IPS DF 6.9 (cell line): ENCODE data around the gene FAT4.
A peak's percentile ranks its signal among the peaks of the same experiment; 100 is the strongest.

ENCODE experiments used
- DNase-seq: peaks from one replicate; pipeline ENCODE4 v3.0.0-alpha.2; 2013; ENCODE audit warnings: low read depth, low spot score
- H3K27ac ChIP-seq: one replicate; pipeline ENCODE4 v1.5.1; 2013; ENCODE audit warnings: low read length, control low read depth
- H3K27me3 ChIP-seq: 2 replicates; pipeline ENCODE4 v1.6.1; 2013; ENCODE audit warnings: mild to moderate bottlenecking, low read length; ENCODE audit not compliant: control insufficient read depth, insufficient read depth
- H3K36me3 ChIP-seq: 2 replicates; pipeline ENCODE4 v1.6.1; 2013; ENCODE audit warnings: low read length; ENCODE audit not compliant: control insufficient read depth, insufficient read depth
- H3K4me1 ChIP-seq: 2 replicates; pipeline ENCODE4 v1.6.1; 2013; ENCODE audit warnings: low read length; ENCODE audit not compliant: control insufficient read depth, insufficient read depth
- H3K4me3 ChIP-seq: 2 replicates; pipeline ENCODE4 v1.5.1; 2013; ENCODE audit warnings: mild to moderate bottlenecking, low read length
- H3K9me3 ChIP-seq: 2 replicates; pipeline ENCODE4 v1.6.1; 2013; ENCODE audit warnings: low read length, inconsistent platforms; ENCODE audit not compliant: control insufficient read depth, insufficient read depth
- WGBS: extraction: QIAGEN DNeasy Blood & Tissue Kit; methylation state at CpG from one replicate; pipeline ENCODE4 v1.1.7; 2013; ENCODE audit warnings: mixed read lengths, missing lambda C conversion rate; ENCODE audit not compliant: insufficient read length, insufficient coverage; 5-methylcytosine and 5-hydroxymethylcytosine counted together

The FAT4 gene

GRCh38 chr4:125316401-125316790 is 1.6 kb downstream of the FAT4 start:
- no peak for DNase-seq
- Histone ChIP-seq H3K4me3 (peak overlapping the region; percentile 67; the same call in 1 of the 2 replicates), H3K4me1 (peaks cover 3% of the 10 kb centered on the region; the same call in 1 of the 2 replicates), H3K9me3 (no peaks in the 10 kb centered on the region), H3K27ac (no peak overlapping the region), H3K36me3 (no peaks in the 10 kb centered on the region), H3K27me3 (peaks cover 10% of the 10 kb centered on the region; the same call in 1 of the 2 replicates)
- no CpG with 5 or more reads among the region's 25 CpGs for WGBS

- Histone ChIP-seq H3K4me3 (peak overlapping the region; percentile 67; the same call in 1 of the 2 replicates), H3K27ac (no peak overlapping the region), H3K4me1 (peaks cover 3% of the 10 kb centered on the region; the same call in 1 of the 2 replicates), H3K27me3 (peaks cover 10% of the 10 kb centered on the region; the same call in 1 of the 2 replicates), H3K9me3 (no peaks in the 10 kb centered on the region), H3K36me3 (no peaks in the 10 kb centered on the region)
- WGBS: no CpG with 5 or more reads among the region's 66 CpGs
- DNase-seq: no peak
Observed at GRCh38 chr4:125316791-125317524, 2.2 kb downstream of the FAT4 start.

- Histone ChIP-seq H3K36me3 (no peaks in the 10 kb centered on the region), H3K27me3 (peaks cover 10% of the 10 kb centered on the region; the same call in 1 of the 2 replicates), H3K9me3 (no peaks in the 10 kb centered on the region), H3K4me3 (peak overlapping the region; percentile 67; the same call in 1 of the 2 replicates), H3K4me1 (peaks cover 3% of the 10 kb centered on the region; the same call in 1 of the 2 replicates), H3K27ac (no peak overlapping the region)
- DNase-seq: no peak
- no CpG with 5 or more reads among the region's 23 CpGs for WGBS
Observed at GRCh38 chr4:125317525-125317877, 2.7 kb downstream of the FAT4 start.

GRCh38 chr4:125319311-125319710 is 4.6 kb downstream of the FAT4 start:
- no peaks in the 10 kb centered on the region for H3K9me3 ChIP-seq
- whole genome bisulfite sequencing: no CpG with 5 or more reads among the region's 2 CpGs
- H3K27me3 ChIP-seq: peaks cover 10% of the 10 kb centered on the region; the same call in 1 of the 2 replicates
- no peak overlapping the region for H3K4me3 ChIP-seq
- peaks cover 3% of the 10 kb centered on the region; the same call in 1 of the 2 replicates for H3K4me1 ChIP-seq
- DNase-seq: no peak
- no peaks in the 10 kb centered on the region for H3K36me3 ChIP-seq
- no peak overlapping the region for H3K27ac ChIP-seq

- Histone ChIP-seq H3K4me3 (no peak overlapping the region), H3K4me1 (no peaks in the 10 kb centered on the region; the same call in 1 of the 2 replicates), H3K27me3 (peaks cover 2% of the 10 kb centered on the region; the same call in 1 of the 2 replicates), H3K9me3 (no peaks in the 10 kb centered on the region), H3K27ac (no peak overlapping the region), H3K36me3 (no peaks in the 10 kb centered on the region)
- no peak for DNase-seq
Observed at GRCh38 chr4:125321709-125322365, 7.1 kb downstream of the FAT4 start.

GRCh38 chr4:125322366-125322730 is 7.6 kb downstream of the FAT4 start:
- Histone ChIP-seq H3K9me3 (no peaks in the 10 kb centered on the region), H3K4me3 (no peak overlapping the region), H3K4me1 (no peaks in the 10 kb centered on the region; the same call in 1 of the 2 replicates), H3K36me3 (no peaks in the 10 kb centered on the region), H3K27me3 (no peaks in the 10 kb centered on the region; the same call in 1 of the 2 replicates), H3K27ac (no peak overlapping the region)
- no CpG with 5 or more reads among the region's 1 CpG for WGBS
- no peak for DNase-seq

GRCh38 chr4:125323654-125324053 is 8.9 kb downstream of the FAT4 start:
- H3K4me3 ChIP-seq: no peak overlapping the region
- no peak overlapping the region for H3K27ac ChIP-seq
- DNase-seq: no peak
- H3K27me3 ChIP-seq: no peaks in the 10 kb centered on the region
- no peaks in the 10 kb centered on the region for H3K9me3 ChIP-seq
- H3K4me1 ChIP-seq: no peaks in the 10 kb centered on the region; the same call in 1 of the 2 replicates
- no CpG with 5 or more reads among the region's 3 CpGs for WGBS
- H3K36me3 ChIP-seq: no peaks in the 10 kb centered on the region

GRCh38 chr4:125325733-125326132 is 11.0 kb downstream of the FAT4 start:
- Histone ChIP-seq H3K4me3 (no peak overlapping the region), H3K27ac (no peak overlapping the region), H3K36me3 (no peaks in the 10 kb centered on the region), H3K27me3 (no peaks in the 10 kb centered on the region), H3K9me3 (no peaks in the 10 kb centered on the region), H3K4me1 (no peaks in the 10 kb centered on the region)
- DNase-seq: no peak
- no CpG with 5 or more reads among the region's 1 CpG for WGBS

GRCh38 chr4:125331116-125331515 is 16.4 kb downstream of the FAT4 start:
- no CpG with 5 or more reads among the region's 2 CpGs for WGBS
- H3K4me3 ChIP-seq: no peak overlapping the region
- DNase-seq: no peak

GRCh38 chr4:125334926-125335325 is 20.2 kb downstream of the FAT4 start:
- no peaks in the 10 kb centered on the region for H3K4me1 ChIP-seq
- H3K36me3 ChIP-seq: no peaks in the 10 kb centered on the region
- H3K27ac ChIP-seq: no peak overlapping the region
- DNase-seq: no peak
- no peak overlapping the region for H3K4me3 ChIP-seq
- WGBS: no CpG with 5 or more reads among the region's 1 CpG
- no peaks in the 10 kb centered on the region for H3K9me3 ChIP-seq
- no peaks in the 10 kb centered on the region for H3K27me3 ChIP-seq

More at GRCh38 chr4:125331116-125331515, 16.4 kb downstream of the FAT4 start:
- no peaks in the 10 kb centered on the region for H3K4me1 ChIP-seq
- H3K36me3 ChIP-seq: no peaks in the 10 kb centered on the region
- no peak overlapping the region for H3K27ac ChIP-seq
- no peaks in the 10 kb centered on the region for H3K9me3 ChIP-seq
- H3K27me3 ChIP-seq: no peaks in the 10 kb centered on the region
